ENCODE measurements around the gene AACS. TPM values are rescaled to one million over a fixed set of nuclear protein-coding genes. Genes with fewer than 3 reads are reported as not detected.
A peak's percentile ranks its signal among the peaks of the same experiment; 100 is the strongest.

AACS gene
- total RNA-seq (2014; rRNA removed; shearing (Covaris generic)), result 10.2 and 12.0 TPM in 2 replicates
- total RNA-seq (2022), result 24.6 and 26.3 TPM in 2 replicates
- percentile 54 among the genes with signal in this experiment for Bru-seq, nascent RNA
- percentile 61 among the genes with signal in this experiment for BruChase-seq, experiment 1, labeled RNA remaining after a 6-hour chase
- BruChase-seq, experiment 2, labeled RNA remaining after a 2-hour chase, result percentile 55 among the genes with signal in this experiment
- long read RNA-seq, transcript AACS-201 (18 exons, 3,316 nt), result major isoform, 16 of 65 reads
- long read RNA-seq, partial matches to known transcripts, result 39 of 65 reads
- long read RNA-seq, other reads (novel, unspliced or antisense), result 10 of 65 reads

- peak; percentile 83 for DNase-seq (ENCODE audit: low spot score)
- intact Hi-C loops (cut with micrococcal nuclease; ENCODE audit: unreplicated experiment), result loop anchor here (1.0 kb wide), 1 partner anchor 70 kb away; no protein-coding TSS in a partner anchor
- H3K9me3 ChIP-seq (ENCODE audit: low read length), result peaks cover 18% of the 10 kb centered on the region
- no TSS peak for BruUV-seq (replicated peaks)
- TF ChIP-seq, protein P1, sequence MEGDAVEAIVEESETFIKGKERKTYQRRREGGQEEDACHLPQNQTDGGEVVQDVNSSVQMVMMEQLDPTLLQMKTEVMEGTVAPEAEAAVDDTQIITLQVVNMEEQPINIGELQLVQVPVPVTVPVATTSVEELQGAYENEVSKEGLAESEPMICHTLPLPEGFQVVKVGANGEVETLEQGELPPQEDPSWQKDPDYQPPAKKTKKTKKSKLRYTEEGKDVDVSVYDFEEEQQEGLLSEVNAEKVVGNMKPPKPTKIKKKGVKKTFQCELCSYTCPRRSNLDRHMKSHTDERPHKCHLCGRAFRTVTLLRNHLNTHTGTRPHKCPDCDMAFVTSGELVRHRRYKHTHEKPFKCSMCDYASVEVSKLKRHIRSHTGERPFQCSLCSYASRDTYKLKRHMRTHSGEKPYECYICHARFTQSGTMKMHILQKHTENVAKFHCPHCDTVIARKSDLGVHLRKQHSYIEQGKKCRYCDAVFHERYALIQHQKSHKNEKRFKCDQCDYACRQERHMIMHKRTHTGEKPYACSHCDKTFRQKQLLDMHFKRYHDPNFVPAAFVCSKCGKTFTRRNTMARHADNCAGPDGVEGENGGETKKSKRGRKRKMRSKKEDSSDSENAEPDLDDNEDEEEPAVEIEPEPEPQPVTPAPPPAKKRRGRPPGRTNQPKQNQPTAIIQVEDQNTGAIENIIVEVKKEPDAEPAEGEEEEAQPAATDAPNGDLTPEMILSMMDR (conservative IDR thresholded peaks at IDR 0.05; ENCODE audit: low read length), result peak; percentile 33; the same call in 1 of the 2 replicates
- TF ChIP-seq EZH2phosphoT487 (IDR thresholded peaks at IDR 0.05; ENCODE audit: borderline replicate concordance, low read depth, low read length), result no peak
- H3K36me3 ChIP-seq (ENCODE audit: insufficient read depth, low read length), result no peaks in the 10 kb centered on the region
- no peak within 1 kb of the TSS for H3K27ac ChIP-seq (ENCODE audit: low read depth, low read length, poor library complexity, severe bottlenecking)
- no peaks in the 10 kb centered on the region for H4K20me1 ChIP-seq (ENCODE audit: insufficient read depth, low read length)
- ChIA-PET POLR2A (interaction anchor here (0.5 to 0.7 kb wide), 4 partner anchors 64 to 124 kb away, joined by 3 to 5 read pairs (median 4); no protein-coding TSS in a partner anchor), CTCF (ENCODE audit: unreplicated experiment) (no interaction called here)
- peak within 1 kb of the TSS; percentile 85 for H3K4me3 ChIP-seq (ENCODE audit: low read depth, low read length, poor library complexity, severe bottlenecking)
- no peaks in the 10 kb centered on the region for H3K9me2 ChIP-seq (ENCODE audit: insufficient read depth, low read length)
- no peaks in the 10 kb centered on the region for H3K79me2 ChIP-seq (ENCODE audit: insufficient read depth, low read depth, low read length)
- H3K4me1 ChIP-seq (ENCODE audit: insufficient read depth, low read length, poor library complexity, severe bottlenecking), result peaks cover 3% of the 10 kb centered on the region
- H3K4me2 ChIP-seq (ENCODE audit: low read length), result peak within 1 kb of the TSS; percentile 90
- H2AFZ ChIP-seq (ENCODE audit: low read length), result peak within 1 kb of the TSS; percentile 91
These were observed at the start of gene AACS for GRCh38 chr12:125065021-125065918. AACS (plus strand) TSS chr12:125065435; CDS start chr12:125065585, 150 bp downstream.

DNA sequence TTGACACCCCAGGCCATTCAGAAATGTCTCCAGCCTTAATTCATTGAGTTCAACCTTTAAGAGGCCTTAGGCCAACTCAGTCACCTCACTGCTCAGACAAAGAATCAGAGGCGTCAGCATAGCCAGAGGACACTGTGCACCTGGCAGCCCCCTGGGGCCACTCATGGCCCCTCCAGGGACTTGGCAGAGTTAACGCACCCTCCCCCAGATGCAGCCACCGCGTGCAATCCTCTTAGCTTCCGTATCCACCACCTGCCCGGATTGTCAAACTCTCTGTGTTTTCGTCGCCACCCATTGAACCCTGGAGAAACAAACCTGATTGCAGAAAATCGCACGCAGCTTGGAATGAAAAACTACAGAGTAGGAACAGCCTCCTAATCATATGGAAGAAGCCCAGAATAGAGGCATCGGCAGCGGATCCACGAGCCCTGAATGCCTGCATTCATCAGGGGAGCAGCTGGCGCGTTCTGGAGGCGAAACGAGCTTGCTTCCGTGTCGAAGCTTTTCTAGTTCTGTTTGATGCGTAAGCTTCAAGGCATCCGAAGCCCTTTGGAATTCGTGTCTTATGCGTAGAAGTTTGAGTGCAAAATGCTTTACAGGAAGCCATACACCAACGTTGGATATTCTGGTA, 49.4 kb upstream of the AACS start:
- H4K20me1 ChIP-seq (ENCODE audit: insufficient read depth, low read length), result peaks cover 12% of the 10 kb centered on the region; the same call in 1 of the 2 replicates
- no peak overlapping the region for H3K4me3 ChIP-seq (ENCODE audit: low read depth, low read length, poor library complexity, severe bottlenecking)
- no peaks in the 10 kb centered on the region for H3K9me3 ChIP-seq (ENCODE audit: low read length)
- POLR2A ChIA-PET, result interaction anchor here (0.7 to 1.1 kb wide), 2 partner anchors 9 to 230 kb away, joined by 4 to 9 read pairs; no protein-coding TSS in a partner anchor
- no peak overlapping the region for H2AFZ ChIP-seq (ENCODE audit: low read length)
- H3K79me2 ChIP-seq (ENCODE audit: insufficient read depth, low read depth, low read length), result peaks cover 42% of the 10 kb centered on the region
- no peak overlapping the region for H3K27ac ChIP-seq (ENCODE audit: low read depth, low read length, poor library complexity, severe bottlenecking)
- H3K4me1 ChIP-seq (ENCODE audit: insufficient read depth, low read length, poor library complexity, severe bottlenecking), result peaks cover 10% of the 10 kb centered on the region
- CTCF ChIA-PET (ENCODE audit: unreplicated experiment), result no interaction called here
- DNase-seq (ENCODE audit: low spot score), result no peak
- peaks cover 97% of the 10 kb centered on the region for H3K36me3 ChIP-seq (ENCODE audit: insufficient read depth, low read length)
- BruUV-seq (replicated peaks), result TSS peak; percentile 21
- intact Hi-C loops (cut with micrococcal nuclease; ENCODE audit: unreplicated experiment), result no loop called here
- H3K4me2 ChIP-seq (ENCODE audit: low read length), result no peak overlapping the region
- H3K9me2 ChIP-seq (ENCODE audit: insufficient read depth, low read length), result no peaks in the 10 kb centered on the region
- TF ChIP-seq EZH2phosphoT487 (IDR thresholded peaks at IDR 0.05; ENCODE audit: borderline replicate concordance, low read depth, low read length), result no peak
- TF ChIP-seq, protein P1 (conservative IDR thresholded peaks at IDR 0.05; ENCODE audit: low read length), result no peak
